ENCODE data around the gene ADA. TPM values are rescaled to one million over a fixed set of nuclear protein-coding genes. Genes with fewer than 3 reads are reported as not detected.

Gene ADA
- polyA plus RNA-seq, 1 donor from 2014 or later = 0.56 TPM

DNA sequence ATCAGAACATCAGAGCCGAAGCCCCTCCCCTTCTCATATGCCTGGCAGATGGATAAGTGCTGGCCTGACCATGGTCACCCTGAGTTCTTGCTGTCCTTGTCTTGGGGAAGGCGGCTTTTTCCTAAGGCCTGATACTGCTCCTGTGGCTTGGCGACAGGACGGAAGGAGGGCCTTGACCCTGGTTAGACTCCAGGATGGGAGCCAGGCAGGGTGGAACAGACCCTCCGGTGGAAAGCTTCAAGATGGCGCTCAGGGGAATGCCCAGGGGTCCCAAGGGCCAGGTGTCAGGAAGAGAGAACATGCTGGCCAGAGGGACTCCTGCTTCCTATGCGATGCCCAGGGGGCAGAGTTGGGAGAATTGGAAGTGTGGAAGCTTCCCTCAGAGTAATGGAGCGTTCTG, 29.6 kb downstream of the ADA start:
- no peak for TF ChIP-seq EZH2 (IDR thresholded peaks at IDR 0.05; ENCODE audit: borderline replicate concordance, insufficient read depth, low read length, poor library complexity, severe bottlenecking)
- TF ChIP-seq, protein P1, sequence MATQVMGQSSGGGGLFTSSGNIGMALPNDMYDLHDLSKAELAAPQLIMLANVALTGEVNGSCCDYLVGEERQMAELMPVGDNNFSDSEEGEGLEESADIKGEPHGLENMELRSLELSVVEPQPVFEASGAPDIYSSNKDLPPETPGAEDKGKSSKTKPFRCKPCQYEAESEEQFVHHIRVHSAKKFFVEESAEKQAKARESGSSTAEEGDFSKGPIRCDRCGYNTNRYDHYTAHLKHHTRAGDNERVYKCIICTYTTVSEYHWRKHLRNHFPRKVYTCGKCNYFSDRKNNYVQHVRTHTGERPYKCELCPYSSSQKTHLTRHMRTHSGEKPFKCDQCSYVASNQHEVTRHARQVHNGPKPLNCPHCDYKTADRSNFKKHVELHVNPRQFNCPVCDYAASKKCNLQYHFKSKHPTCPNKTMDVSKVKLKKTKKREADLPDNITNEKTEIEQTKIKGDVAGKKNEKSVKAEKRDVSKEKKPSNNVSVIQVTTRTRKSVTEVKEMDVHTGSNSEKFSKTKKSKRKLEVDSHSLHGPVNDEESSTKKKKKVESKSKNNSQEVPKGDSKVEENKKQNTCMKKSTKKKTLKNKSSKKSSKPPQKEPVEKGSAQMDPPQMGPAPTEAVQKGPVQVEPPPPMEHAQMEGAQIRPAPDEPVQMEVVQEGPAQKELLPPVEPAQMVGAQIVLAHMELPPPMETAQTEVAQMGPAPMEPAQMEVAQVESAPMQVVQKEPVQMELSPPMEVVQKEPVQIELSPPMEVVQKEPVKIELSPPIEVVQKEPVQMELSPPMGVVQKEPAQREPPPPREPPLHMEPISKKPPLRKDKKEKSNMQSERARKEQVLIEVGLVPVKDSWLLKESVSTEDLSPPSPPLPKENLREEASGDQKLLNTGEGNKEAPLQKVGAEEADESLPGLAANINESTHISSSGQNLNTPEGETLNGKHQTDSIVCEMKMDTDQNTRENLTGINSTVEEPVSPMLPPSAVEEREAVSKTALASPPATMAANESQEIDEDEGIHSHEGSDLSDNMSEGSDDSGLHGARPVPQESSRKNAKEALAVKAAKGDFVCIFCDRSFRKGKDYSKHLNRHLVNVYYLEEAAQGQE (IDR thresholded peaks at IDR 0.05; ENCODE audit: borderline replicate concordance) = no peak
- no peak for TF ChIP-seq TAF1 (IDR thresholded peaks at IDR 0.05; ENCODE audit: low read depth)
- TF ChIP-seq, protein P2, sequence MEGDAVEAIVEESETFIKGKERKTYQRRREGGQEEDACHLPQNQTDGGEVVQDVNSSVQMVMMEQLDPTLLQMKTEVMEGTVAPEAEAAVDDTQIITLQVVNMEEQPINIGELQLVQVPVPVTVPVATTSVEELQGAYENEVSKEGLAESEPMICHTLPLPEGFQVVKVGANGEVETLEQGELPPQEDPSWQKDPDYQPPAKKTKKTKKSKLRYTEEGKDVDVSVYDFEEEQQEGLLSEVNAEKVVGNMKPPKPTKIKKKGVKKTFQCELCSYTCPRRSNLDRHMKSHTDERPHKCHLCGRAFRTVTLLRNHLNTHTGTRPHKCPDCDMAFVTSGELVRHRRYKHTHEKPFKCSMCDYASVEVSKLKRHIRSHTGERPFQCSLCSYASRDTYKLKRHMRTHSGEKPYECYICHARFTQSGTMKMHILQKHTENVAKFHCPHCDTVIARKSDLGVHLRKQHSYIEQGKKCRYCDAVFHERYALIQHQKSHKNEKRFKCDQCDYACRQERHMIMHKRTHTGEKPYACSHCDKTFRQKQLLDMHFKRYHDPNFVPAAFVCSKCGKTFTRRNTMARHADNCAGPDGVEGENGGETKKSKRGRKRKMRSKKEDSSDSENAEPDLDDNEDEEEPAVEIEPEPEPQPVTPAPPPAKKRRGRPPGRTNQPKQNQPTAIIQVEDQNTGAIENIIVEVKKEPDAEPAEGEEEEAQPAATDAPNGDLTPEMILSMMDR (IDR thresholded peaks at IDR 0.05; ENCODE audit: poor library complexity, severe bottlenecking) = no peak
- TF ChIP-seq MXI1 (conservative IDR thresholded peaks at IDR 0.05; ENCODE audit: poor library complexity, severe bottlenecking) = no peak
- TF ChIP-seq SMC3 (conservative IDR thresholded peaks at IDR 0.05; ENCODE audit: poor library complexity) = no peak
- no peak for TF ChIP-seq EP300 (conservative IDR thresholded peaks at IDR 0.05; ENCODE audit: poor library complexity, severe bottlenecking)
- TF ChIP-seq RAD21 (conservative IDR thresholded peaks at IDR 0.05) = no peak
- Histone ChIP-seq H3F3A (ENCODE audit: insufficient read depth, low read length, poor library complexity, severe bottlenecking) (no peaks in the 10 kb centered on the region), H3K36me3 (ENCODE audit: insufficient read depth, low read length) (peaks cover 5% of the 10 kb centered on the region), H3K27me3 (ENCODE audit: insufficient read depth, low read depth, low read length) (no peaks in the 10 kb centered on the region), H3K9me3 (ENCODE audit: low read length) (no peaks in the 10 kb centered on the region), H3K4me3 (ENCODE audit: low read length) (no peak overlapping the region), H2AFZ (ENCODE audit: low read depth, low read length) (no peak overlapping the region), H3K9ac (ENCODE audit: low read length) (no peak overlapping the region), H3K4me2 (ENCODE audit: low read length) (no peak overlapping the region), H3K27ac (ENCODE audit: low read length) (no peak overlapping the region), H3K9me2 (ENCODE audit: insufficient read depth, low read length) (no peaks in the 10 kb centered on the region), H3K79me2 (replicated peaks; ENCODE audit: insufficient read depth, low read length) (no peaks in the 10 kb centered on the region), H4K20me1 (ENCODE audit: insufficient read depth) (no peaks in the 10 kb centered on the region)

DNA sequence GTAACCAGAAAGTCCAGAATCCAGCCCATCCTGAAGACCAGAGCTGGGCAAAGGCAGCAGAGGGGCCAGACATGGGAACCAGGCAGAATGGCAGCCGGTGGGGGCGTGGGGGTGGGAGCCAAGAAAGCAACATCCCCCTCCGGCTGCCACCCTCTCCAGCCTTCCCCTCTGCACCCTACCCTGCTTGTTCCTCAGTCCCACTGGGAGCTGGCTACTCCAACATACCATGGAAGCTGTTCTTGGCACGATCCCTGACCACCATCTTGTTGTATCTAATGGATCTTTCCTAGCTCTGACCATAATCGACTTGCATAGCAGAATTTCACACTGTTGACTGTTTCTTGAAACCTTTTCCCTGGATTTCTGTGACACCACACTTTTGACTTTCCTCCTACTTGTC, 30.2 kb downstream of the ADA start:
- peaks cover 5% of the 10 kb centered on the region for H3K36me3 ChIP-seq (ENCODE audit: insufficient read depth, low read length)
- TF ChIP-seq TAF1 (IDR thresholded peaks at IDR 0.05; ENCODE audit: low read depth) = no peak
- TF ChIP-seq MXI1 (conservative IDR thresholded peaks at IDR 0.05; ENCODE audit: poor library complexity, severe bottlenecking) = no peak
- no peak for TF ChIP-seq RAD21 (conservative IDR thresholded peaks at IDR 0.05)
- no peak for TF ChIP-seq SMC3 (conservative IDR thresholded peaks at IDR 0.05; ENCODE audit: poor library complexity)
- TF ChIP-seq POLR2AphosphoS5 (IDR thresholded peaks at IDR 0.05) = no peak
- TF ChIP-seq, protein P2 (IDR thresholded peaks at IDR 0.05; ENCODE audit: poor library complexity, severe bottlenecking) = no peak
- no peak for TF ChIP-seq EP300 (conservative IDR thresholded peaks at IDR 0.05; ENCODE audit: poor library complexity, severe bottlenecking)
- TF ChIP-seq, protein P1 (IDR thresholded peaks at IDR 0.05; ENCODE audit: borderline replicate concordance) = no peak
- TF ChIP-seq EZH2 (IDR thresholded peaks at IDR 0.05; ENCODE audit: borderline replicate concordance, insufficient read depth, low read length, poor library complexity, severe bottlenecking) = no peak
- no peaks in the 10 kb centered on the region for H4K20me1 ChIP-seq (ENCODE audit: insufficient read depth)
- H2AFZ ChIP-seq (ENCODE audit: low read depth, low read length) = no peak overlapping the region
- no peaks in the 10 kb centered on the region for H3K27me3 ChIP-seq (ENCODE audit: insufficient read depth, low read depth, low read length)
- no peak overlapping the region for H3K4me2 ChIP-seq (ENCODE audit: low read length)
- no peaks in the 10 kb centered on the region for H3K9me3 ChIP-seq (ENCODE audit: low read length)
- no peaks in the 10 kb centered on the region for H3K9me2 ChIP-seq (ENCODE audit: insufficient read depth, low read length)
- no peaks in the 10 kb centered on the region for H3F3A ChIP-seq (ENCODE audit: insufficient read depth, low read length, poor library complexity, severe bottlenecking)
- H3K9ac ChIP-seq (ENCODE audit: low read length) = no peak overlapping the region
- no peak overlapping the region for H3K4me3 ChIP-seq (ENCODE audit: low read length)
- no peaks in the 10 kb centered on the region for H3K79me2 ChIP-seq (replicated peaks; ENCODE audit: insufficient read depth, low read length)
- no peak overlapping the region for H3K27ac ChIP-seq (ENCODE audit: low read length)

All from neural cell (in vitro differentiated cells).